ENCODE data around the gene CYBB.

CYBB gene

DNA sequence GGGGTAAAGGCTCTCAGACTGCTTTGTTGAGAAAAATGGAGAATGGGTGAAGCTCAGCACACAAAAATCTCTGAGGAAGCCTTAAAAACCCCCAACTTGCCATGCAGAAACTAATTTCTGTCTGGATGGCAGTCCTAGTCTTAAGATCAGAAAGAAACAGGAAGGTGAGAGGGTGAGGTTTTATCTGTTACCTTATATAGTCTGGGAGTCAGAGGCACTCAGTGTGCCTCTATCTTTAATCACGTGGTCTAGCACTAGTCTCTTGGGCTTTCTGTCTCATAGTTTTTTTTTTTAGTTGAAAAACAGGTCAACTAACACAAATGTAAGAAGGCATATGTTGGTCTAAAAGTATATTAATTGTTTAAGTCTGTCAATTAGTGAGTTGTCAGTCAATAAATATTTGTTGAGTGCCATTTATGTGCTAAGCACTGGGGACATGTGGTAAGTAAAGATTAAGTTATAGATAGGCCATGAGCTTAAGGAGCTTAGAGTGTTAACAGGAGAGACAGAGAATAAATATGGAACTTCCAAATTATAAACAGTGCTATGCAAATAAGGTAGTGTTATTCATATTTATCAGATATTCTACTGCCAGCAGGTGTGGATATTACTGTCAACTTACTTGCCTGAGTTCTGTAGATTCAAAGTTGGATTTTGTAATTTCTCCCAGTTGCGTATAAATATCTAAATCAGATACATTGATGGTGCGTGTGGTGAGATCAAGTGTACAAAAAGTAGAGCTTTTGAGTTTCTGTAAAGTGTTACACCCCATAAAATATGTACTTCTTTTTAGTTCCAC is 7.0 kb downstream of the CYBB start:
- no peak for DNase-seq

DNA sequence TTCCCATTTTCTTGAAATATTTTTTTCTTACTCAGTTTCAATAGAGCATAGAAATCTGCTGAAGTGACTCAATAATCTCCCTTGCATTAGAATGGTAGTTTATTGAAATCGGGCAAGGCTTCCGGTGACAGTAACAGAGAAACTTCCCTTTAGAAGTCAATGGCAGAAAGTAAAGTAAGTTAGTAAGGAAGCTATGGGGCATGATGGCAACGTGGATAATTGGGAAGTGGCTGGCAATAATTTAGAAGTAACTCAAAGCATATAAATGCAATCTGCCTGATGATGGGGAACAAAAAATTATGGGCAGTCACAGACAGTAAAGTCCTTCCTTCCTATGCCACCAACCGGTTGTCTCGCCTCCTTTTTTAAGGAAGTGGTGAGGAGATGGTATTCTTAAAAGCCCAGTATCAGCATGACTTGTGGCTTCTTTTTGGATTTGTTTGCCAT is 7.6 kb downstream of the CYBB start:
- no peak for DNase-seq

DNA sequence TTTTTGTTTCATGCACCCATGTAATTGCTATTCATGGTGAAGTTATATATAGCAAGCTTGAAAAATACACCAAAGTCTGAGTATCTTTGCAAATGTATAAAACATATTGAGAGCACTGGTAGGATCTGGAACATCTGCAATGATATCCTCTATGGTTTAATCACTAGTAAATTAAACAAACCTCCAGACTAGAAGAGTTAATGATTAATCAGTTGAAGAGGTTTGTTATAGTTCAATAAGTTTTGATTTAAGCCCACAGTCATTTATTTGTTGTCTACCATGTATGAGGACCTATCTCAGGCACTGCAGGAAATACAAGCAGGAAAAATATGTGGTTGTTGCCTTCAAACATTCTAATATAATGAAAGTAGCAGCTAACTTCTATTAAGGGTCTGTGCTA is 16.5 kb downstream of the CYBB start:
- no peak for DNase-seq

DNA sequence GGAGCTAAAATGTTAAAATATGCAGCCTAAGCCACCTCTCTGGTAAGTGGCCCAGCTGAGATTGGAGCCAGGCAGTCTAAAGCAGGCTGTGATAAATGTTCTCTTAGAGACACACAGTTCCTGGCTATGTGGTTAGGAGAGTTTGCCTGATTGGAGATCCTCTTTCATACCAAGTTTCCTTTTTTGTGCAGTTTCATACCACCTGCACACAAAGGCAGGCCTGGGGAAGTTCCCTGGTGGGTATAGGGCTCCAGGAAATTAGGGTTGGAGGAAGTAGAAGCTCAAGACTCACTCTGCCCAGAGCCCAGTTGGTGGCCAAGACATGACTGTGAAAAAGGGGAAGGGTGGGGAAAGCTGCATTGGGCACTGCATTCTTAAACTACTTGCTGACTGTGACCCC is 16.9 kb downstream of the CYBB start:
- DNase-seq: no peak

DNA sequence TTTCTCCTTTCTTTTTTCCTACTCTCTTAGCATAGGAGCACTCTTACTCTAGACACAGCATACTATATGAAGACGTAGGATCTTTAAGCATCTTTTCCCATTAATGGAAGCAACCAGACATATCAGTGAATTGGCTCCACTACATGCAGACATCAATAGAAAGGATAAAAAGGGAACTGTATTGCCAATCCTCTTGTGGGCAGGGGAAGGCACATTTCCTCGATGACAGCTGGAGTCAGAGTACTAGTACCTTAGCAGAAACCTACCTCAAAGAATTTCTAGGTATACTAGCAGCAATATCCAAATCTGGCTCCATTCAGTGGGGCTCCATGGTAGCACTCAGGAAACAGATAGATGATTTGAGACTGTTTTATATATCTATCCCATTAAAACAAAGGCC is 20.1 kb downstream of the CYBB start:
- no peak for DNase-seq

DNA sequence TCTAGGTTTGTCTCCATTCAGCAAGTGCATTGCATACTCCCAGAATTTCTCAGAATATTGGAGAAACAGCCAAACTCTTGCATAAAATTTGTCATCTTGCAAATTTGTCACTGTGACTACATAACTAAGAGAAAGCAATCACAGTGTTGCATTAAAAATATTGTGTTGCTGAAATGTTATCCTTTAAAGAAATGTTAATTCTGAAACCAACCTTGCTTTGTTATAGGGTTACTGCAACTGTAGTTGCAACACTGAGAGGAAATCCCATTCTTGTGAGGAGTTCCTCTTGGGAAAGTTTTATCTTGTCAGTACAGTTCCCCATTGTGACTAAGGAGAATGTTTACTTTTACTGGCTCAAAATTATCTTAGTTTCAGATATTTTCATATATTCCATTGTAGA is 20.9 kb downstream of the CYBB start:
- DNase-seq: no peak

DNA sequence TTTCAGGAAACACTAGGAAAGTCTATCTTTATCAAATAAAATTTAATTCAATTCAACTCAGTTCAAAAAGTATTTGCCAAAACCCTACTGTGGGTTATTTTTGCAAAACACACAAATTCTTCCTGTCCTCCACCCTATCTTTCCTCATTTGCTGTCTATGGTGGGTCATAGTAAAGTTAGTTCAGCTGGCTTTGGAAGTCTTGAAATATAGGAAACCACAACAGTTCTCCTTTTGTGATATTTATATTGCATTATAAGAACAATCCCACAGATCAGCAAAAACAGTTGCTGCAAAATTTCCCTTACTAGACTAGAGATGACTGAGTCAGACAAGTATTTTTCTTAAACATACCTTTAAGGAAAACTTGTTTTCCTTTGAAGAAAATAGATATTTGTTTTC is 22.2 kb downstream of the CYBB start:
- no peak for DNase-seq

DNA sequence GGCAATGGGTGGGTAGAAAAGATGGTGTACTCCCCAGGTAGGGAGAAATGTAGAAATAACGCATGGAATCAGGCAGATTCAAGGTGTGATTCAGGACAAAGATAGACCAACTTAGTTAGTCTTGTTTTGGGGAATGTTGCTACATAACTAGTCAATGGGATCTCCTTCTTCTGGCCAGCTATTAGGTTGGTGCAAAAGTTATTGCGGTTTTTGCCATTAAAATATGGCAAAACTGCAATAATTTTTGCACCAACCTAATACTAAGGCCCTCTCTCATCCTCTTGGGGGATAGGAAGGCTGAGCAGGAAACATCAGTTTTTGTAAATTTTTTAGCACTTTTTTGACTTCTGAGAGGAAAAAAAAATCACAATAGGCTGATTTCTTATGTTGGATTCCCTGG is 23.2 kb downstream of the CYBB start:
- DNase-seq: no peak

DNA sequence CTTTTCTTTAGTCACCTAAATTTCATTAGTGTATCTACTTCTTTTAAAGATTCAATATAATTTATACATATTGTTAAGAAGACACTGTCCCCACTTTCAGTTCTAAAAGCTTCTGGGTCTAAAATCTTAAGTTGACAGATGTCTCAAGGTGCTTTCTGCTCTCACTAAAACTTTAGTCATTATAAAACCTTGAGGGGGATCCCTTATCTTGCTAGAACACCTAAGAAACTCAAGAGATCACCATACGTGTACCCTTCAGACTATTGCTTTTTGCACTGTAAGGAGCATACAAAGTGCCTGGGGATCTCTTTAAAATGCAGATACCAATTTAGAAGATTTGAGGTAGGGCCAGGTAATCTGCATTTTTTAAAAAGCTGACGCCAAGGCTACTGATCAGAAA is 30.1 kb downstream of the CYBB start:
- DNase-seq: no peak

DNA sequence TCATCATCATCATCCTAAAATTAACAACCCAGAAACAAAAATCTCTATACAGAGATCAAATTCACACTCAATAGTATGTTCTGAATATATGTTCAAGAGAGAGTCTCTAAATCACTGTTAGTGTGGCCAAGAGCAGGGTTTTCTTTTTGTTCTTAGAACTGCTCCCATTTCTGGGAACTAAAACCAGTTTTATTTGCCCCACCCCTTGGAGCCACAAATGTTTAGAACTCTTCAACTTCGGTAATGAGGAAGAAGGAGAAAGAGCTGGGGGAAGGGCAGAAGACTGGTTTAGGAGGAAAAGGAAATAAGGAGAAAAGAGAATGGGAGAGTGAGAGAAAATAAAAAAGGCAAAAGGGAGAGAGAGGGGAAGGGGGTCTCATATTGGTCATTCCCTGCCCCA is 32.3 kb downstream of the CYBB start:
- DNase-seq: no peak

DNA sequence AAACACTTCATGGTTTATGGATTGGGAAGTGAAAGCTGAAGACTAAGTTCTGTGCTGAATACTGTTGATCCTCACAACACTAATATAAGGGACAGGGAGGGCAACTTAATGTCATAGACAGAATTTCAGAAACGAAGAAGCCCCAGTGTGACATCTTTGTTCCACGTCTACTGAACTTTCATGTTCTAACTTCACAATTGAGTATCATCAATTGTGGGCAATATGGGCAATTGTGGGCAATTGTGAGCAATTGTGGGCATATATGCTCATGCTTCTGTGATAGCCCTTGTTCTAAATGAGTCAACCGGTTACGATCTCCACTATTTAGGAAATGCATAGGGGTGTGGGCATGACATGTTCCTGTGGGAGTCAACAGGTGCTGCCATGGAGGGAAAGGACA is 33.7 kb downstream of the CYBB start:
- no peak for DNase-seq

DNA sequence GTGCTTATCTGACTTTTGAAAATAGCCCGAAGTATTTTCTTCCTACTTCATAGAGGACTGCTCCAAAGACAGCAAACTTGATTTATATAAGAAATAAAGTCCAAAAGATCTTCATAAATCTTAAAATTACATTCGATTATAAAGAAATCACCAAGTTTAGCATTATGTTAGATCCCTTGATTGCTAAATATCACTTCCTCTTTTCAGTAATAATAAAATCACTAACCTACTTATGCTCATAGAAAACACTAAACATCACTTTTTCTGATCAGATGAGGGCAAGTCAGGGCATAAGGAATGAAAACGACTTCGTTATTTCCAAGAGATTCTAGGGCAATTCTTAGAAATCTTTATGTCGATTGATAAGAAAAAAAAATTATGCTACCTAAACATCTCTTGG is 35.5 kb downstream of the CYBB start:
- DNase-seq: no peak

DNA sequence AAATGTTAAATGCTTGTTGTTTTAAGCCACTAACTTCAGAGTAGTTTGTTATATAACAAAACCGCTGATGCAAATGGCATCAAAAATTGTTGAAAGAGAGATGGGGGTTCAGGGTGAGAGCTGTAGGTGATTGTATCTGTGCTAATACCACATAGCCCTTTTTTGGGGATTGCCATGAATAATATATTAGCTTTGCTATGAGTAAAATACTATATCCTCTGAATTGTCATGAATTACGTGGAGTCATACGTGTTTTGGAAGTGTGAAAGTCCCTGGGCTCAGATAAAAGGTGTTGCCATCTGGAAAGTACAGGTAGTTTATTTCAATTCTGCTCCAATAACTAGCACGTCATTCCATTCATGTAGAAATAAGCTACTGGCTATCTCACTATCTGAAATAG is 36.9 kb downstream of the CYBB start:
- DNase-seq: no peak

DNA sequence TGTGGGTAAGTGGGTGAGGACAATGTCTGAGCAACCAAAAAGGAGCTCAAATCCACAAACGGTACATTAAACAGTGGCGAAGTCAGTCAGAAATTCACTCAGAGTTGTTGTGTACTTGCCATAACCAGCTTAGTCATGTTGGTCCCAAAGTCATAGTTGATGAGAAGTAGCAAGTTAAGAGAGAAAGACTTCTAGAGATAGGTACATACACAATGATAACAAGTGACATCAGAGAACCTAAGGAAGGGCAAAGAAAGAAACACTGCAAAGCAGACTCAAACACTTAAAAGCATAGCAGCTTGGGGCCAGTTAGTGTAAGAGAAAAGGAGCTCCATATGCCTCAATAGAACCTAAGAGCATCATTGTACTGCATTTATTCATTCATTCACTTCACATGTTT is 37.3 kb downstream of the CYBB start:
- DNase-seq: no peak

DNA sequence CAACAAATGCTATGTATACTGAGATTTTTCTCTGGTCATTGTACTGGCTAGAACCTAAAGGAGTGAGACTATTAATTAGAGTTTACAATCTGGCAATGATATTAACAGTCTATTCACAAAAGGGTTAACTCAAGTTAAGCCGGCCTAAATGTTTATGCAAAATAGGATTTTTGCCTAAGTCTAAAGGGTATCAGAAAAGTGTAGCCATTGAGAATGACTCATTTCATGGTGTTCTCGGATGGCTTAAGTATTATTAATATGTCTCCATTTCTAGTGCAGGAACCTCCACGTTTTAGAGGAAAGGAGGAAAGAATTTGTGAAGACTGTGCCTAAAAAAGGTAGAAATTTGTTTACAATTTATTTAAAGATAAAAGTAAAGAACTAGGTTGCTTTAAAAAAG is 37.7 kb downstream of the CYBB start:
- no peak for DNase-seq

DNA sequence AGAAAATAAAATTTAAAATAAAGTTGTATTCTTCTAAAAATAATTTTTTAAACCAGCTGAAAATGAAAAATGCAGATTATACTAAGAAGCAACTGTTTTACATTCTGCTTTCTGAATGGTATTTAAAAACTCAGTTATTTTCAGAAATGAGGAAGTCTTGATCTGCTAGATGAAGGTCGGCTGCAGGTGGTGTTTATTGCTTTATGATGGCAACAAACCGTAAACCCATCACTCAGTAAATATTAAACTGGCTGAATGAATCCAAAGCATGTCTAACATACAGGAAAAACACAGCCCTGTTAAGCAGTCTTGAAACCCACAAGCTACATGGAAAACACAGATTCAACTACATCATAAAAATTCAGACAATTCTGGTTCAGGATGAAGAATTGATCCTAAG is 38.2 kb downstream of the CYBB start:
- DNase-seq: no peak

DNA sequence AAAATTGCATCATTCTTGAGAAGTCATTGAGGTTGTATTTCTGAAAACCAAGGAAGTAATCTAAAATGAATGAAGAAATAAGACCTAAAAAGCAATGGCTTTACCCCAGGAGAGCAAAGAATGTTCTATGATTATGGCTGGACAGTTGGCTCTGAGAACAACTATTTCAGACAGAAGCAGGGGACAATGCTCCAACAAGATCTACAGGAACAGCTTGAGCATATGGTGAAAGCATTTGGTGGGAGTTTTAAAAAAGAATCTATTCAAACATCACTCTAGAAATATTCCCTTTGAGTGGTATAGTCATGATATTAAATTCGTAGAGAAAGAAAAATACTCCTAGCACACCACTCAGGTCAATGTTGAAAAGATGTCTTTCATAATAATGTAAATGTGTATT is 40.8 kb downstream of the CYBB start:
- no peak for DNase-seq

DNA sequence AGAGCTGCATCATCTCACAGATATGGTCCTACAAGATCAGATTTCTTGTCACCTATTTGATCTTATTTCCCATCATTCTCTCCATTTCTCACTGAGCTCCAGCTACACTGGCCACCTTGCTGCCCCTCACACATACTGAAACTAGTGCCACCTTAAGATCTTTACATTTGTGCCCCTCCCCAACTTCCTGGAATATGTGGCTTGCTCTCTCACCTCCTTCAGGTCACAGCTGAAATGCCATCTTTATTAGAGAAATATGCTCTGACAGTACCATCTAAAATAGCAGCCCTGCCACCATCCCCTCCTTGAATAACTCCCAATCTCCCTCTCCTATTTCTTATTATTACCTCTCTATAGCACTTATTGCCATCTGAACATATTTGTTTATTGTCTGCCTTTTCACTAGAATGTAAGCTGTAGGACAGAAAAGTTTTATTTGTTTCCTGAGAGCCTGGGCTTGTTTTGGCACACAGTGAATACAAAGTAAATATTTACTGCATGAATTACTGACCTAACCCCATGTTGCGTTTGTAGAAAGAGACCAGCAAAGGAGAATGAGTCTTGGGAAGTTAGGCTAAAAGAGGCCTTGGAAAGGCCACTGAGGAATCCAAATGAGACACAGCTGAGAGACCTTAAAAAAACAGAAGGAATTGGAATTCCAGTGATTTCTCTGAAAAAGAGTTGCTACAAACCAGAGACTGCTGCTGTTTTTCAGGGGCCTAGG is 44.8 kb downstream of the CYBB start:
- peak; percentile 22 to 28 for DNase-seq

DNA sequence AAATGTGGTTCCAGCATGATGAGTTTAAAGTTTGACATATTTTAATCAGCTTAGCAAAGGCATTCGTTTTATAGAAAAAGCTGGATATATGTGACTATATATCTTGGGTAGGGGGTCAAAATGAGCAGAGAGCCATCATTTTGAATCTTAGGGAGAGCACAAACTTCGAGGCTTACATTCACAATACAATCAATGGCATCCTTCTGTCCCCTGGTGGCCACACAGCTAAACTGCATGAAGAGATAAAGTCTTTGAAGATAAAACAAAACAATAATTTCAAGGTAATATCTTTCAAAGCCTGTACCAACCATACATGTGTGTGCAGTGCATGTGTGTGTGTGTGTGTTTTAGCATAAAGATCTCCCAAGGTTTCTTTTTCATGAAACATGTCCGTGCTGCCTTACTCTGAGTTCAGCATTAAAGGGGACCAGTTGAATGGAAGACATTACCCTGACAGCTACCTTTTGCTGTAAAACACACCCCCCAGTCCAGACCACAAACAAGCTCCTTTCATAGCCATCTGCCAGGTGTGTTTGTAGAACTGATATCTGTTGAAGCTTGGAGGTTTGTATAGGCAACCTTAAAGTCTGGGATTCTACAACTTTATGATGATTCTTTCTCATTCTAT is 45.5 kb downstream of the CYBB start:
- DNase-seq: peak; percentile 14 to 26

DNA sequence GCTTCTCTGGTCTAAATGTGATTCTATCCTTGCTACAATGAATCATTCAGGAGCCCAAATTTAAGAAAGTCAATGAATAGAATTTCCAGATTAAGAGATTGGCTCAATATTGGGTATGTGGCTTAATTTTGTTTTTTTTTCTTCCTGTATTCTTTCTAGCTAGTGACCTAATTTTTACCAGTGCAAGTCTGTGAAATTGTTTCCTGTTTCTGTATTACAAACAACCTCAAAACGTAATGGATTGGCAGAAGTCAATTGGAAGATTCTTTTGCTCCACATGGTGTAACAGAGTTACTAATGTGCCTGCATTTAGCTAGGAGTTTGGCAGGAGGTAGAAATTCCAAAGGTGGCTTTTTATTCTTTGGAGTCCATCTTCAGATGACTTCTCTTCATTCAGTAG is 49.9 kb downstream of the CYBB start:
- no peak for DNase-seq

DNA sequence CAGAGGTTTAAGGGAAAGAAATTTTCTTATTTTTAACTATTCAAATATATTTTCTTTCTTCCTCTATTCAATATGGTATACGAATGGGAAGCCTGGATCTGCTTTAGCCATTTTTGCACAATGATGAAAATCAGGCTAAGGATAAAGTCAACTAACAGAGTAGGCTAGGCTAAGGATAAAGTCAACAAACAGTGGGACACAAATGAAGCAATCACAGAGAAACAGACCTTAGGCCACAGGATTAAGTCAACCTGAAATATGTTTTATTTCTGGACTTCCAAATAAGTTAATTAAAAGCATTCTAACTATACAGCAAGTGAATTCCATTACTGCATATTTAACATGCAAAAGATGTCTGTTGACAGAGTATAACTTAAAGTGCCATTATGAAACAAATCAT is 50.5 kb downstream of the CYBB start:
- DNase-seq: no peak

DNA sequence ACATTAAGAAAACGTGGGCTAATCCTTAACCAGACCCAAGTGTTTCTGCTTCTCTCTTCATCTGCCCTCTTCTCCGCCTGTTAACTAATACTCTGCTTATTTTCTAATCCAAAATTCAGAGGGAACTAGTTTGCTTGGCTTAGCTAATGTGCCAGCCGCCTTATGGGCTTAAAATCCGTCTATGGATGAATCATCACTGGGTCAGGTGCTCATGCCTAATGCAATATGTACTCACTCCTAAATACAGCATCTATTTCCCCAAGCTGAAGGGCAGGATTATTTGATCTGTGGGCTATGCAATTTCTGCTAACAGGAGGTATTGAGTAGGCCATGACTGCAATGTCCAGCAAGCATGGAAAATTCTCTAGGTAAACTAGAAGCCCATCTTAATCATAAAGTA is 55.1 kb downstream of the CYBB start:
- no peak for DNase-seq

DNA sequence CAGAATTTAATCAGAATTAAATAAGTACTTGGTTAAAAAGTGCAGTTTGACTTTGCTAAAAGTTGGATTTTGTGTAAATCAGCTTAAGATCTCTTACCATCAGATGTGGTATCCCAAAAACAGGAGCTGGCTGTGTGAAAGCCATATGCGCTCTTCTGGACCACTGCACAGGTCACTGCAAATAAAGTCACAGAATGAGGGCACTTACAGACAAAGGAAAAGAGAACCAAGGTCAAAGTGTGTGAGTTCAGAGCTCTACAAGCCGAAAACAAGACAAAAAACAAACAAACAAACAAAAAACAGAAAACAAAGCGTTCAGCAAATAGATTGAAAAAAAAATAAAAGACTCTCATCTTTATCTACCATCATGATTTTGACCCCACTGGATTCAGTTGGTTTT is 61.1 kb downstream of the CYBB start:
- DNase-seq: no peak

DNA sequence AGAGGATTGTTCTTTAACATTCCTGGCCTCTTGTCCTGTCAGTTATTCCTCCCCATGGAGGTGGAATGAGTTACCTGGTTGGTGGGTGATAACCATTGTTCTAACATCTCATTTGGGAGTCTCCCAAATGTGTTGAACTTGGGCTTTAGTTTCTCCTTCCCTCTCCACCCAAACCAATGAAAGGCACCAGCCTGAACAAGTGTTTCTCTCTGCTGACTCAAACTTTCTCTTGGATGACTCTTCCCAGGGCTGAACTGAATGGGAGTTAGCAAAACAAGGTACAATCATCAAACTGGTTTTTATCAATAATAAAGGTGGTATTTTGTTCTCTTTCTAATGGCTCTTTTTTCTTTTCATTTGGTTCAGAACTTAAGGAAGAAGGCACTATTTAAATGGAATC is 64.8 kb downstream of the CYBB start:
- no peak for DNase-seq
